Measurements from ENCODE around the gene NDFIP2.

Gene NDFIP2

DNA sequence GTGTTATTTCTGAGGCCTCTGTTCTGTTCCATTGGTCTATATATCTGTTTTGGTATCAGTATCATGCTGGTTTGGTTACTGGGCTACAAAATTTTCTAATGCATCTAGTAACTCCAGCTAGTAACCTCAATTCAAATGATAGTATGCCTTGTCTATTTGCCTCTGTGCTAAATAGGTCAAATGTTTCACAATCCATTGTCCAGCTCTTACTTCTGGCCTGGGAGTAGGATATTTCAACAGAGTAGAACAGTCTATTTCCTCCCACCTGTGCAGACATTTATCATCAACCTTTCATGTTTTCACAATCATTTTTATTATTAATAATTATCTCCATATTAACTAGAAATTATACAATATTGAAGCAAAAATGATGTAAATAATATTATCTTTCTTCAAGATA, 18.1 kb upstream of the NDFIP2 start:
- no peak for DNase-seq

DNA sequence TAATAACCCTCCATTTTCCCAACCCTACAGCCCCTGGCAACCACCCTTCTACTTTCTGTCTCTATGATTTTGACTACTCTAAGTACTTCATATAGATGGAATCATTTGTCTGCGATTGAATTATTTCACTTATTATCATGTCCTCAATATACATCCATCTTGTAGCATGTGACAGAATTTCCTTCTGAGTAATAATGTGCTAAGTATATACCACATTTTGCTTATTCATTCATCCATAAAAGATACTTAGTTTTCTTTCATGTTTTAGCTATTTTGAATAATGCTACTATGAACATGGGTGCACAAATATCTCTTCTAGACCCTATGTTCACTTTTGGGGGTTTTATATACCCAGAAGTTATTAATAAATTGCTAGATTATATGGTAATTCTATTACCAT, 17.4 kb upstream of the NDFIP2 start:
- DNase-seq: no peak

DNA sequence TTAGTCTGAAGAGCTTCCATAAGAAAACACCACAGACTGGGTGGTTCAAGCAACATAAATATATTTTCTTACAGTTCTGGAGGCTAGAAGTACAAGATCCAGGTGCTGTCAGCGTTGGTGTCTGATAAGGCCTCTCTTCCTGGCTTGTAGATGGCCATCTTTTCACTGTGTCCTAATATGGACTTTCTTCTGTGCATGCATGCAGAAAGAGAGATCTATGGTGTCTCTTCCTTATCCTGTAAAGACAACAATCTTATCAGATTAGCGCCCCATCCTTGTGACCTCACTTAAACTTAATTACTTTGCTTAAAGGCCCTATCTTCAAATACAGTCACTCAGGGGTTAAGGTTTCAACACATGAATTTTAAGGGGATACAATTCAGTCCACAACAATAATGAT, 14.1 kb upstream of the NDFIP2 start:
- DNase-seq: no peak

DNA sequence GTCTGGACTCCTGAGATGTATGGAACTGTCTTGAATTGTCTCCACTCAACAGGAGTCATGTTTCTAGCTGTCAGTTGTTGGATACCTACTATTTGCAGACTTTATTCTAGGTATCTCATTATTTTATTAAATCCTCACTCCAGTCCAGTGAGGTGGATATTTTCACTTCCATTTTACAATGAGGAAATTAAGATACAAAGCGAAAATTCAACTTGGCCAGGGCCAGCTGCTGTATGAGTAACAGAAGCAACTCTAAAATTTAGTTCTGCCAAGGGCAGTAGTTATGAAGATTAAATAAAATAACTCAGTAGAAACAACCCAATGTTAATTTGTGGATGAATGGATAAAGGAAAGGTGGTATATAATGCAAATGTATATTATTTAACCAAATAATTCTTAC, 12.6 kb upstream of the NDFIP2 start:
- DNase-seq: no peak

DNA sequence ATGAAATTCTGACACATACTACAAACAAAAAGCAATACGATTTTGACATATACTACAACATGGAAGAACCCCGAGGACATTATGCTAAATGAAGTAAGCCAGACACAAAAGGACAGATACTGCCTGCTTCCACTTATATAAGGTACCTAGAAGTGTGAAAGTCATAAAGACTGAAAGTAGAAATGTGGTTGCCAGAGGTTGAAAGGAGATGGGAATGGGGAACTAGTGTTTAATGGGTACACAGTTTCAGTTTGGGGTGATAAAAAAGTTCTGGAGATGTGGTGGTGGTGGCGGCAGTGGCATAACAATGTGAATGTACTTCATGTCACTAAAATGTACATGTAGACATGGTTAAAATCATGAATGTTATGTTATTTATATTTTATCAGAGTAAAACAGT, 12.1 kb upstream of the NDFIP2 start:
- DNase-seq: no peak

DNA sequence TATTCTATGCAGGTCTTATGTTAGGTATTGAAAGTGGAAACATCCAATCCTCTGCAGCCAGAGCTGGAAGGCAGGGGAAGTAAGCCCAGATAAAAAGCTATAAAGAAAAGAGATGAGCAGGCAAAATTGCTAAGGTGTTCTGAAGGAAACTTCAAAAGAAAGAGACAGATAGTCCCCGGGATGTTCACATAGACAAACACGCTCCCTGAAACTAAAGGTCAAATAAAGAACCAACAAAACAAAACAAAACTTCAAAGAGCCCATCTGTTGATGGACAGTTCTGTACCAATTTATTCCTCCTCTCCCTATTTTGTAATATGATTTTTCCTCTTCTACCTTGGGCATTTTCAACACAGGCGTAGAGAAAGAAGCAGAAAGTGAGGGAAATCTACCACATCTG, 11.3 kb upstream of the NDFIP2 start:
- no peak for DNase-seq

DNA sequence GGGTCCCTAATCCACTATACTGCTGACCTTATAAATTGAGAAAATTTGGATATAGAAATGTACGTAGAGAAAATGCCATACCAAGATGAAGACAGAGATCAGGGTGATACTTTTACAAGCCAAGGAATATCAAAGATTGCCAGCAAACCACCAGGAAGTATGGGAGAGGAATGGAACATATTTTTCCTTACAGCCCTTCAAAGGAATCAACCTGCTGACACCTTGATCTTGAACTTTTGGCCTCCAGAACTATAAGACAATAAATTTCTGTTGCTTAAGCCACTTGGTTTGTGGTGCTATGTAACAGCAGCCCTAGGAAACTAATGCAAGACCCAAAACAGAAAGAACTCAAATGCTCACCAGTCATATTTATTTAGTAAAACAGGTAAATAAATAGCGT, 10.3 kb upstream of the NDFIP2 start:
- DNase-seq: no peak

DNA sequence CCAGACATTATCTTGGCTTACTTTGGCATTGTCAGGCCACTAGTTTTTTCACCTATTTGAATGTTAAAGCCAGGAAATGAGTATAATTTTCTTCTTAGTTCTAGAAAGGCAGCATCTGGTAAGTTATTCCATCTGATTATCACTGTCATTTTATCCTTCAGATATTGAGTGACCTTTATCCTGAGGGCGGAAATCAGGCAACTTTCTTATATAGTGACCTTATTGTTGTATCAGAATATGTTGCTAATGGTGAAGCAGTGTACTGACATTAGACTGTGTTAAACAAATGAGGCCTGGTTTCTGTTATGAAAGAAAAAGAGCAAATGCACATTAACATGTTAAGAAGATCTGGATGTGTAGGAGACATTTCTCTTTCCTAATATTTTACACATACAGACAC, 5.4 kb upstream of the NDFIP2 start:
- DNase-seq: no peak

DNA sequence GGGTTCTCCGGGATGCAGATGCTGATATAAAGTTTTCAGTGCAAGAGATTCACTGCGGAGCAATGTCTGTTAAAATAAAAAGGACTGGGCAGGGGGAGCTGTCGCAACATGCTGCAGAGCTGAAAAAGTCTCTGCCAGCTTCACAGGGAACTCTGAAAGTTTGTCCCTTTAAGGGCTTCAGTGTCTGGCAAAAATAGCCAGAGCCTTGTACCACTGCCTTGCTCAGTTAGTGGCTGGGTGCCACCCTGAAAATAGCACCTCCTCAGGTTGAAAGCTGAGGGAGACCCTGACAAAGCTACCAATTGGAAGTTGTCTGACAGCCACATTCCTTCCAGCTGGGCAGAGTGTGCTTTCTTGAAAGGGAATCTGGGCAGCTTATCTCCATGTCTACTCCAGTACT, 3.0 kb upstream of the NDFIP2 start:
- DNase-seq: no peak

DNA sequence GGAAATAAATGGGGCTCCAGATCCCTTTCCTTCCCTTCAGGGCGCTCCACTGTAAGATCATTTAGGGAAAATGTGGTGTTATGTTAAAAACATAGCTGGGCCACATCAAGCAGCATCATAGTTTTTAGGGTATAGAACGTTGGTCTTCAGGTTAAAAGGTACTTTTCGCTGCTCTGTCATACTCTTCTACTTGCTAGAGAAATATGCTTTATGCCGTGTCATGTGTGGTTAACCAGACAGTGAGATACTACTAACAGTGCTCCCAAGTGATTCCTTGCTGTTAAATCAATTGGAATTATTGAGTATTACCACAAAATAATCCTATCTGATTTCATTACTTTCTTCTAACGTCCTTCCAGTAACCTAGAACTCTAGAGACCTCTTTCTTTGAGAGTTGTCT, 1.1 kb upstream of the NDFIP2 start:
- DNase-seq: no peak

DNA sequence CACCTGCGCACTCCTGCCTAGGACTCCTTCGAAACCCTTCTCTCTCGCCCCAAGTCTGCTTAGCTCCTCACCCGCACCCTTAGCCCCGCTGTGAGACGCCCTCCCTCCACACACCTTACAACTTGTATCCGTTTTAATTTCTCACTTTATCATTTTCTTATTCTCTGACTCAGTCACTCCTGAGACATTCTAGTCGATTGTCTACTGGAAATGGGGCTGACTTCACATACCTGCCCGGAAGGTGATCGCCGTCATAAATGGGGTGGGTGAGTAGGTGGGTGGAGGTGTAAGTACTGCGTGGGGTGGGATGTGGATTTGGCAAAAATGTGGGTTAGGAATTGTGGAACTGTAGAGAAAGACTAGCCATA, 714 bp downstream of the NDFIP2 start:
- DNase-seq: peak; percentile 84

DNA sequence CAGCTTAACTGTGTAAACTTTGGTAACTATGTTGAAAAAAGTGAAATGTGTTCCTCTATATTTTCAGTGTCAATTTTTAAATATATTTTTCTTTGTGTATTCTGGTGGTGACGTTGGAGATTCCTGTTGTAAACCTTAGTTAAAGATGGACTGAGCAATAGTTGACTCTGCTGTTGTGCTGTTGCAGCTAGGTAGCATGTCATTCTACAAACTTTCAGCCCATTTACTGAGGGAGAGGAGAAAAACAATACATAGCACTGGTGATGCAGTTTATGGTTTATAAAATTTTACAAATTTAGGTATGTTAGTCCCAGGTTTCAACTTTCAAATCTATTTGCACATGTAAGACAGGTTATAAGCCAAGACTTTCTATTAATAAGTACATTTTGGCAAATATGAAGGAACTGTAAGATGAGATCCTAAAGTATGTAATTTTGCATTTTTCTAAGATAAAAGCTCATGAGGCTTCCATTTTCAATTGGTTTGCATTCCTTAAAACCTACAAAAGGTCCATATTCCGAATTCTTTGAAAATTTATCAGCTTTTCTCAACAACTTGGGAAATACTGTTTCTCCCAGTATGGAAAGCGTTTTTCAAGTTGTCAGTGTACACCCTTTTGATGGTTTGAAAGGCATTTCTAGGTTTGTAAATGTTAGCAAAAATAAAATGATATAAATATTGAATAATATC, 1.5 kb downstream of the NDFIP2 start:
- no peak for DNase-seq

DNA sequence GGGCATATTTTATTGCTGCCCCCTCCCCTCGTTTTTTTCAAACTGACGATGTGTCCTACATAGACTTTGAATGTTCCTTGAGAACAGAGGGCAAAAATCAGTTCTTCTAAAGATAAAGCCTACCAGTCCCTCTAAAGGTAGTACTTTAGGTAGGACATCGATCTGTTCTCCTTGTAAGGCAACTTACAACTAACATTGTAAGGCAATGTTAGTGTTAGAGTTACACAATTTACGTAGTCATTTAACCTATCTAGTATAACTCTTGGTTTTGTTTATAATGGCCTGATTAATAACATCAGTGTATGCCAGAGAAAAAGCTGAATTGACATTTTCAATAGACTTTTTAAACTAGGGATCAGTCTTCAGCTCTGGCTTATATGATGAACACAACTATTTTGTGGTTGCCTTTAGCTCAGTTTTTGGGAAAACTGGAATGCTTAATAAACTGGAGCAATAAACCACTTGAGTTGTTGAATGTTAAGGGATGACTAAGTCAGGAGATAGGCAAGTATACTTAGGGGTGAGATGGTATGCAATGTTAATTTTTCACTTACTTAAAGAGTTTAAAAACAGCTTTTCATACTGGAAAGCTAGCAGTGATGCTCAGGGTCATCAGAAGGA, 2.2 kb downstream of the NDFIP2 start:
- DNase-seq: no peak

DNA sequence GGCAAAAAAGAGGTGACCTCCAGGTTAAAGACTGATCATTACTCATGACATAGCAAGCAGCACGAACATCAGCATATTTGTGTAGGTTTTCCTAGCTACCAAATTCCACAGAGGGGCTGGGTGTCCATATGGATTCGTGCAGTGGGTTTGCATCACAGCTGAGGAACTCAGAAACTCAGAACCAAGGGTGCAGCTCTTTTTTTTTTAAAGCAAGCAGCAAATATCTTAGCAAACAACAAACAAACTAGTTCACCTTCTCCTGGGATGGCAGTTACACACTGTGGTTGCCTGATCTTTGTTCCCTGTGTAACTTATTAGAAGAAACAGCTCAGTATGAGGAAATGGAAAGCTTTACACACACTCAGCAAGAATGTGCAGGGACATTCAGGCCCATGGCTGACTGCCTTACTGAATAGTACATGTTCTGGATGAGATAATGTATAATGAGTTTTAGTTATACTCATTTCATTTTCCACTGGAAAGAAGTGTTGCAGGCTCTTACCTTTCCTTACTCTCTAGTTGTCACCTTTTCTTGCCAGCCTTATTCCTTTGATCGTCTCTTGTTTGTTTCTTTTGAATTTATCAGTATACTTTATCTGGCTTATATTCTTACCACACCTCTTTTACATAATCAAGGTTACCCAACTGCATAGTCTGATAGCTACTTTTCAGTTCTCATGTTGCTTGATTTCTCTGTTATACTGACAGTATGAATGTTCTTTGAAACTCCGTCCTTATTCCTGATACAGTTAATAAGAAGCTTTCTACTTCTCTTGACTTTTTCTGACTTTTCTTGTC, 4.3 kb downstream of the NDFIP2 start:
- DNase-seq: peak; percentile 51

DNA sequence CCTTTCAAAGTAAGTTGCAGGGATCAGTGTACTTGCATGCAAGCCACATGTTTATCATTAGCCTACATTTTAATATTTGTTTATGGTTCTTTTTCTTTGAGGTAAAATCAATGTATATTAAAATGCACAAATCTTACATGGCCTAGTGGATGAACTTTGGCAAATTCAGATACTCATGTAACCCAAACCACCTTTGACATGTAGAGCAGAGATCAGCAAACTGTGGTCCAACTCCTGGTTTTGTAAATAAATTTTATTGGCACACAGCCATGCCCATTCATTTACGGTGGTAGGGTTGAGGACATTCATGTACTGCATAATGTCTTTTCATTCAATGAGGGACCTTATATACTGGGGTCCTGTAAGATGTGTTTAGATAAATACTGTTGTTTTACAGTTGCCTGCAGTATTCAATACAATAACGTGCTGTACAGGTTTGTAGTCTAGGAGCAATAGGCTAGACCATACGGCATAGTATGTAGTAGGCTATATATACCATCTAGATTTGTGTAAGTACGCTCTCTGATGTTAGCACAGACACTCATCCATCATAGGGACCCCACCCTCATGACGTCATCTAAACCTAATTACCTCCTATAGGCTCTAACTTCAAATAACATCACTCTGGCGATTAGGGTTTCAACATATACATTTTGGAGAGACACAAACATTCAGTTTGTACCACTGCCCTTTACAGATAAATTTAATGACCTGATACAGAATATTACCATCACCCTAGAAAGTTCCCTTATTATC, 5.7 kb downstream of the NDFIP2 start:
- no peak for DNase-seq

DNA sequence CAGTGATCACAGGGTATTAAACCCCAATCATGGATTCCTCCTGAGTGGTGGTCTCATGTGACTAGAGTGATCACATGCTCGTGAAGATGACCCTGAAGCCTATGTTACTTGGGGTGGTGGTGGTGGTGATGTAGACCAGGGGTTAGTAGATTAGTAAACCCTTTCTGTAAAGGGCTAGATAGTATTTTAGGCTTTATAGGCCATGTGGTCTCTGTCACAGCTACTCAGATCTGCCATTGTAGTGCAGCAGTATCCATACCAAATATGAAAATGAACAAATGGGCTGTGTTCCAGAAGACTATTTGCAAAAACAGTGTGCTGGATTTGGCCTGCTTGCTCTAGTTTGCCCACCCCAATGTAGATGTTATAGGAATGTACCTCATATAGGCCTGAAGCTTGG, 9.4 kb downstream of the NDFIP2 start:
- no peak for DNase-seq

DNA sequence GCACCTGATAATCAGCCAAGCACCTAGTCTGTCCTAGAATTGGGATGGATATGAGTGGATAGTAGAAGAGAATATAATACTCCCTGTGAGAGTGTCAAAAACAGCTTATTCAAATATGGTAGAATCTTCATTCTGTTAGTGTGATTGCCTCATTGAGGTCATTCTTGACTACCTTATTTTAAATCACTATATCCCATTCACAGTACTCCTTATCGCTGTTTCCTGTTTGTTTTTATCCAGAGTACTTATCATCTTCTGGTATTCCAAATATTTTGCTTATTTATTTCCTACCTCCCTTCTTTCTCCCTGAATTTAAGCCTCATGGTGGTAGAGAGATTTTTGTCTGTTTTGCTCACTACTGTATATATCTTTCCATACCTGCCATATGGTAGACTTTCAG, 9.9 kb downstream of the NDFIP2 start:
- no peak for DNase-seq

DNA sequence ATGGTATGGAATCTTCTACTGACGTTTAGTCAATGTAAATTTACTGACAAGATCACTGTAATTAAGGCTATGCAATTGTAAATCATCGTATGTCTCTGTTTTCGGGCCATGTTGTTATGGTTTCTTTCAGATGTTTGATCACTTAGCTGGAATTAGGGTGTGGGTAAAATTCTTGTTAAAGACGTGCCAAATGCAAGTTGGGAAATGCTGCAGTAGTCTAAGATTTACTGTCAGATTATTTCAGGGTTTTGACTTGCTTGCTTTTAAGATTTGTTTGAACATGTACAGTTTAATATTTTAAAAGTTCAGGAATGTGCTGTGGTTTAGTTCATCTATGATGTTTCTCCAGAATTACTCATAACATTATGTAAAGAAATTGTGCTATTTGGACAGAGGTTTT, 10.8 kb downstream of the NDFIP2 start:
- no peak for DNase-seq

DNA sequence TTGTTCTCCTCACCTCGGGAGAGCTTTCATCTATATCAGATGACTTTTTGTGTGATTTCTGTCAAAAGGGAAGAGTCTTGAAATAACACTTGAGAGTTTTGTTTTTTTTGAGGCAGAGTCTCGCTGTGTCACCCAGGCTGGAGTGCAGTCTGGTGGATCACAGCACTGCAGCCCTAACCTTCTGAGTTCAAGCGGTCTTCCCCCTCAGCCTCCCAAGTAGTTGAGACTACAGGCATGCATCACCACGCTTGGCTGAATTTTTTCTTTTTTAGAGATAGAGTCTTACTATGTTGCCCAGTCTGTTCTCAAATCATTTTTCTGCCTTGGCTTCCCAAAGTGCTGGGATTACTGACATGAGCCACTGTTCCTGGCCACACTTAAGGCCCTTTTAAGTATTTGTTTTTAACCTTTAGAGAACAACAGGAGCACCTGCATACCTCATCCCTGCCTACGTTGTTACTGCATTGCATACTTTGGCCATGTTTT, 11.4 kb downstream of the NDFIP2 start:
- DNase-seq: peak; percentile 36

DNA sequence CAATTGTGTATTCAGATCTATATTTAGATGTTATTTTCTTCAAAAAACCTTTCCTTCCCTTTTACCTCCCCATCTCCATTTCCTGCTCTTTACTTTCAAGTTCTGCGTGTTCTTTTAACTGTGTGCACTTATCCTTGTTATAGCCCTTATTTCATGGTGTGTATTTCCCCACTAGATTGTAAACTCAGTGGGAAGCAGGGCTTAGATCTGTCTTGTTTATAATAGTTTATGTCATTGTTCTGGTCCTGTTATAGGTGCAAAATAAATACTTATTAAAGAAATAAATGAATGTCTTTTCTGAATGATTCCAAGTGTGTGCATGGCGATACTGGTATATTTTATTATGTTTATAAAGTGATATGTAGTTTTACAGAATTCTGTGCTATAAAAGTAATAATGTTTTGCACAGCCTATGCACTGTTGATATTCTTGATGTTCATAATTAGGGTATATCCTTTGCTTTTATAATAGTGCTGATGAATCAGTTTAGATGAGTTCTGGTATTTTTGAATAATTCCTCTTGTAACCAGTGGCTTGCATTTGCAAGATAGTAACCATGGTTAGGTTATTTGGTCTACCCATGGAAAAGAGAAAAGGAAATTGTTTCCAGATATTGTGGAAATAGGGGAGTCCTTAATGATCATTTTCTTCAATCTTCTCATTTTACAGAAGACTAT, 12.1 kb downstream of the NDFIP2 start:
- no peak for DNase-seq

DNA sequence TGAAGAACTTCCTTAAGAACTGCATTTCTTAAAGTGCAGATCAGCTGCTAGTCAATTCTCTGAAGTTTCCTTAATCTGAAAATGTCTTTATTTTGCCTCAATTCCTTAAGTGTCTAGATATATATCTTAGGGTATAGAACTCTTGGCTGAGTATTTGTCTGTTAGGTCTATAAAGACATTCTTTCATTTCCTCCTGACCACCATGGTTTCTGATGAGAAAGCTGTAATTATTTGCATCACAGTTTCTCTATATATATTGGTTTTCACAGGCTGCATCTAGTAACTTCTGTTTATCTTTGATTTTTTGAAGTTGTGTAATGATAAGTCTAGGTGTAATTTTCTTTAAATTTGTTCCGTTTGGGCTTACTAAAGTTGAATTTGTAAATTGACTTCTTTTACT, 15.2 kb downstream of the NDFIP2 start:
- DNase-seq: no peak

DNA sequence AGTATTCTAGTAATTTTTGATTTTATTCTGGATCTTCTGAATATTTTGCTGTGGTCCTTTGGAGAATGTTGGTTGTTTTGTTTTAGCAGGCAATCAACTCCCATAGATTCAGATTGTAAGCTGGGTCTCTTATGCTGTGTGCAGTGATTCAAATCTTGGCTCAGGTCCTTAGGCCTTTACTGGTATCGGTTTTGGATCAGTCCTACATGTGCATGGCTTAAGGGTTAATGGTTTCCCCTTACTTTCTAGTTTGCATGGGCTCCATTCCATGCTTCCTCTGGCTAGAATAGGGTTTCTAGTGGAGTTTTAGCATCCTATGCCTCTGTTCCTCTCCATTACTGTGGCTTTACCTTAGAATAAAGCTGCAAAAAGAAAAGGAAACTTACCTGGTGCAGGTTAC, 16.1 kb downstream of the NDFIP2 start:
- DNase-seq: no peak

DNA sequence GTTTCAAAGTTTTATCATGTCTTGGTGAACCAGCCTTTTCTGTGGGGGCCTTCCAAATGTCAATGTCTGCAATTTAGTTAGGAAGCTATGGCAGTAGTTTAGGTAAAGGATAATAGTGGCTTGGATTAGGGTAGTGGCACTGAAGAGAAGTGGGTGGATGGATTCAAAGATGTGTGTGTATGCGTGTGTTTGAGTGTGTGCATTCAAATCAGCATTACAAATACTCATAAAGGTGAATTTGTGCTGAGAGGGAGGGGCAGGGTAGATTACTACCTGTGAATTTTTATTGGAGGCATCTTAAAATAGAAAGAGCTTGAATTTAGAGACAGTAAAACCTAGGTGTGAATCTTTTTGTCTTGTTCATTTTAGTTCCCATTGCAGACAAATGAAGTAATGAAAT, 16.9 kb downstream of the NDFIP2 start:
- DNase-seq: no peak

Measured in stimulated activated CD4-positive, alpha-beta T cell treated with anti-CD3 and anti-CD28 coated beads, Interleukin-15, amount 100 ng/mL, for 24 hours (primary cell).